ENCODE data around the gene DLG4. TPM values are rescaled to one million over a fixed set of nuclear protein-coding genes. Genes with fewer than 3 reads are reported as not detected.
A peak's percentile ranks its signal among the peaks of the same experiment; 100 is the strongest.

The DLG4 gene
- polyA plus RNA-seq, 1 experiment: 10.2 TPM

DNA sequence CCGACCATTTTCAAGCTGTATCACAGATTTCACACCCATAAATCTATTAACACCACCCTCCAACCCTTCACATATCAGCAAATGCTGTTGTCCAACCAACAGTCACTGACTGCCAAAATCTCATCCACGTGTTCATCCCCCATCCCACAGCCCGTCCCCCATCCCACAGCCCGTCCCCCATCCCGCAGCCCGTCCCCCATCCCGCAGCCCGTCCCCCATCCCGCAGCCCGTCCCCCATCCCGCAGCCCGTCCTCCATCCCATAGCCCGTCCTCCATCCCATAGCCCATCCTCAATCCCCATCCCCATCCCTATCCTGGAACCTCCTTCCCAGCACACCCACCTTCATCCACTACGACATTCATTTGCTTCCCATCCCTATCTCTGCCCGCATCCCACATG is 14.1 kb downstream of the DLG4 start:
- TF ChIP-seq, protein P1, sequence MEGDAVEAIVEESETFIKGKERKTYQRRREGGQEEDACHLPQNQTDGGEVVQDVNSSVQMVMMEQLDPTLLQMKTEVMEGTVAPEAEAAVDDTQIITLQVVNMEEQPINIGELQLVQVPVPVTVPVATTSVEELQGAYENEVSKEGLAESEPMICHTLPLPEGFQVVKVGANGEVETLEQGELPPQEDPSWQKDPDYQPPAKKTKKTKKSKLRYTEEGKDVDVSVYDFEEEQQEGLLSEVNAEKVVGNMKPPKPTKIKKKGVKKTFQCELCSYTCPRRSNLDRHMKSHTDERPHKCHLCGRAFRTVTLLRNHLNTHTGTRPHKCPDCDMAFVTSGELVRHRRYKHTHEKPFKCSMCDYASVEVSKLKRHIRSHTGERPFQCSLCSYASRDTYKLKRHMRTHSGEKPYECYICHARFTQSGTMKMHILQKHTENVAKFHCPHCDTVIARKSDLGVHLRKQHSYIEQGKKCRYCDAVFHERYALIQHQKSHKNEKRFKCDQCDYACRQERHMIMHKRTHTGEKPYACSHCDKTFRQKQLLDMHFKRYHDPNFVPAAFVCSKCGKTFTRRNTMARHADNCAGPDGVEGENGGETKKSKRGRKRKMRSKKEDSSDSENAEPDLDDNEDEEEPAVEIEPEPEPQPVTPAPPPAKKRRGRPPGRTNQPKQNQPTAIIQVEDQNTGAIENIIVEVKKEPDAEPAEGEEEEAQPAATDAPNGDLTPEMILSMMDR (IDR thresholded peaks at IDR 0.05; ENCODE audit: low read depth, low read length): no peak
- H3K4me3 ChIP-seq (ENCODE audit: low read depth, low read length): peak overlapping the region; percentile 63
- CTCF ChIA-PET: interaction anchor here (1.5 kb wide), 1 partner anchor 9 kb away, joined by 5 read pairs; no protein-coding TSS in a partner anchor
- H3K9me3 ChIP-seq (ENCODE audit: control insufficient read depth, insufficient read depth, low read length): no peaks in the 10 kb centered on the region; the same call in 1 of the 2 replicates
- DNase-seq (ENCODE audit: low read depth, low spot score): no peak
- no peaks in the 10 kb centered on the region for H3K27me3 ChIP-seq (ENCODE audit: control insufficient read depth, insufficient read depth, low read length)
- peak overlapping the region; percentile 61 for H3K27ac ChIP-seq (ENCODE audit: low read depth, low read length)
- POLR2A ChIA-PET: interaction anchor here (0.7 kb wide), 1 partner anchor 278 kb away, joined by 3 read pairs; no protein-coding TSS in a partner anchor

DNA sequence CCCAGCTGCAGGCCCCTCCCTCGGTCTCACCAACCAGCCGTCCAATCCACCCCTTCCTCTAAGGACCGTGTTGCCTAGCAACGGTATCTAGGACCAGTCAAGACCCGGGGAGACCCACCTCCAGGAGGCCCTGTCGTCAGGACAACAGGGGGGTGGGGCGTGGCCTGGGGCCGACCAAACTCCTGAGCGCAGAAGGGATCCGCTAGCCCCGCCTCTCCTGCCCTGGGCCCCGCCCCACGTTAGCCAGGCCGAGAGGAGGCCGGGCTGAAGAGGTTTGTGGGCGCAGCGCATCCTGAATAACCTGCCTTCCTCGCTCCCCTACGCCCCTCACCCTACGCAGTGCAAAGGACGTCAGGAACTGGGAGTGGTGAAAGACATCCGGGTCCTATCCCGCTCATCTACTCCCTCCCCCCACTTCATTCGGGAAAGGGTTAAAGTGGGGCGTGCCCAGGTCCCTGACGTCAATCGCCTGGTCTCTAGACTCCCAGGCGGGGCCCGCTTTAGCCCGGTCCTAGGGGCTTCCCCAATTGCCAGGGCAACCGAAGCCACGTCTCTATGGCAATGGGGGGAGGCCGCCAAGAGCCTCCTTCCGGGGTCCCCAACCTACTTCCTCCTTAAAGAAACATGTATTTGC is 14.7 kb downstream of the DLG4 start:
- CTCF ChIA-PET: interaction anchor here (0.6 kb wide), 1 partner anchor 31 kb away, joined by 5 read pairs; no protein-coding TSS in a partner anchor
- peak; percentile 59 for DNase-seq (ENCODE audit: low read depth, low spot score)
- H3K4me3 ChIP-seq (ENCODE audit: low read depth, low read length): peak overlapping the region; percentile 63
- peak overlapping the region; percentile 61 for H3K27ac ChIP-seq (ENCODE audit: low read depth, low read length)
- POLR2A ChIA-PET: interaction anchor here (0.7 kb wide), 1 partner anchor 279 kb away, joined by 3 read pairs; no protein-coding TSS in a partner anchor
- TF ChIP-seq, protein P1 (IDR thresholded peaks at IDR 0.05; ENCODE audit: low read depth, low read length): no peak
- H3K9me3 ChIP-seq (ENCODE audit: control insufficient read depth, insufficient read depth, low read length): no peaks in the 10 kb centered on the region; the same call in 1 of the 2 replicates
- H3K27me3 ChIP-seq (ENCODE audit: control insufficient read depth, insufficient read depth, low read length): no peaks in the 10 kb centered on the region

- Histone ChIP-seq H3K27me3 (ENCODE audit: control insufficient read depth, insufficient read depth, low read length) (no peaks in the 10 kb centered on the region), H3K27ac (ENCODE audit: low read depth, low read length) (no peak overlapping the region), H3K4me3 (ENCODE audit: low read depth, low read length) (no peak overlapping the region), H3K9me3 (ENCODE audit: control insufficient read depth, insufficient read depth, low read length) (no peaks in the 10 kb centered on the region; the same call in 1 of the 2 replicates)
- no peak for DNase-seq (ENCODE audit: low read depth, low spot score)
- CTCF ChIA-PET: interaction anchor here (0.6 kb wide), 1 partner anchor 31 kb away, joined by 5 read pairs; no protein-coding TSS in a partner anchor
- TF ChIP-seq, protein P1 (IDR thresholded peaks at IDR 0.05; ENCODE audit: low read depth, low read length): no peak
- POLR2A ChIA-PET: no interaction called here
Measured at GRCh38 chr17:7204336-7204735, 15.3 kb downstream of the DLG4 start.

- ChIA-PET CTCF (interaction anchor here (1.0 kb wide), 1 partner anchor 11 kb away, joined by 3 read pairs; no protein-coding TSS in a partner anchor), POLR2A (interaction anchor here (0.6 kb wide), 1 partner anchor 1814 kb away, joined by 3 read pairs; no protein-coding TSS in a partner anchor)
- Histone ChIP-seq H3K4me3 (ENCODE audit: low read depth, low read length) (no peak overlapping the region), H3K27me3 (ENCODE audit: control insufficient read depth, insufficient read depth, low read length) (no peaks in the 10 kb centered on the region), H3K27ac (ENCODE audit: low read depth, low read length) (no peak overlapping the region), H3K9me3 (ENCODE audit: control insufficient read depth, insufficient read depth, low read length) (no peaks in the 10 kb centered on the region; the same call in 1 of the 2 replicates)
- no peak for DNase-seq (ENCODE audit: low read depth, low spot score)
- TF ChIP-seq, protein P1 (IDR thresholded peaks at IDR 0.05; ENCODE audit: low read depth, low read length): no peak
Measured at GRCh38 chr17:7203391-7203790, 16.2 kb downstream of the DLG4 start.
